ENCODE data around the gene RNF114. TPM values are rescaled to one million over a fixed set of nuclear protein-coding genes. Genes with fewer than 3 reads are reported as not detected.
"Not testable (repeated sequence)": the region's sequence is repeated elsewhere in the genome, so short reads cannot be mapped to it uniquely, and the experiment has no call there.

RNF114 gene
- polyA plus RNA-seq, 1 donor from 2014 or later, result 109 TPM

GRCh38 chr20:49951151-49951550, 15.0 kb downstream of the RNF114 start:
- Histone ChIP-seq H3K27me3 (ENCODE audit: insufficient read depth, low read depth, low read length) (no peaks in the 10 kb centered on the region), H3F3A (ENCODE audit: insufficient read depth, low read length, poor library complexity, severe bottlenecking) (no peaks in the 10 kb centered on the region), H4K20me1 (ENCODE audit: insufficient read depth) (no peaks in the 10 kb centered on the region), H3K79me2 (replicated peaks; ENCODE audit: insufficient read depth, low read length) (no peaks in the 10 kb centered on the region), H3K9ac (ENCODE audit: low read length) (no peak overlapping the region), H3K9me3 (ENCODE audit: low read length) (no peaks in the 10 kb centered on the region), H3K27ac (ENCODE audit: low read length) (no peak overlapping the region), H2AFZ (ENCODE audit: low read depth, low read length) (no peak overlapping the region), H3K9me2 (ENCODE audit: insufficient read depth, low read length) (no peaks in the 10 kb centered on the region), H3K4me2 (ENCODE audit: low read length) (no peak overlapping the region), H3K4me3 (ENCODE audit: low read length) (no peak overlapping the region), H3K36me3 (ENCODE audit: insufficient read depth, low read length) (peaks cover 5% of the 10 kb centered on the region)
- TF ChIP-seq RAD21 (conservative IDR thresholded peaks at IDR 0.05), result no peak
- TF ChIP-seq TAF1 (IDR thresholded peaks at IDR 0.05; ENCODE audit: low read depth), result no peak
- TF ChIP-seq MXI1 (conservative IDR thresholded peaks at IDR 0.05; ENCODE audit: poor library complexity, severe bottlenecking), result no peak
- TF ChIP-seq CTCF (IDR thresholded peaks at IDR 0.05; ENCODE audit: poor library complexity, severe bottlenecking), result no peak
- no peak for TF ChIP-seq EZH2 (IDR thresholded peaks at IDR 0.05; ENCODE audit: borderline replicate concordance, insufficient read depth, low read length, poor library complexity, severe bottlenecking)
- TF ChIP-seq POLR2AphosphoS5 (IDR thresholded peaks at IDR 0.05), result no peak
- TF ChIP-seq SMC3 (conservative IDR thresholded peaks at IDR 0.05; ENCODE audit: poor library complexity), result no peak
- TF ChIP-seq EP300 (conservative IDR thresholded peaks at IDR 0.05; ENCODE audit: poor library complexity, severe bottlenecking), result no peak
- no peak for TF ChIP-seq REST (IDR thresholded peaks at IDR 0.05; ENCODE audit: borderline replicate concordance)

- Histone ChIP-seq H3K9ac (ENCODE audit: low read length) (no peak overlapping the region), H3K79me2 (replicated peaks; ENCODE audit: insufficient read depth, low read length) (no peaks in the 10 kb centered on the region), H2AFZ (ENCODE audit: low read depth, low read length) (no peak overlapping the region), H3K27ac (ENCODE audit: low read length) (no peak overlapping the region), H3K9me2 (ENCODE audit: insufficient read depth, low read length) (no peaks in the 10 kb centered on the region), H3K27me3 (ENCODE audit: insufficient read depth, low read depth, low read length) (no peaks in the 10 kb centered on the region), H3K36me3 (ENCODE audit: insufficient read depth, low read length) (peaks cover 5% of the 10 kb centered on the region), H3K4me3 (ENCODE audit: low read length) (no peak overlapping the region), H4K20me1 (ENCODE audit: insufficient read depth) (no peaks in the 10 kb centered on the region), H3K9me3 (ENCODE audit: low read length) (no peaks in the 10 kb centered on the region), H3F3A (ENCODE audit: insufficient read depth, low read length, poor library complexity, severe bottlenecking) (no peaks in the 10 kb centered on the region), H3K4me2 (ENCODE audit: low read length) (no peak overlapping the region)
- TF ChIP-seq REST (IDR thresholded peaks at IDR 0.05; ENCODE audit: borderline replicate concordance), result no peak
- TF ChIP-seq EZH2 (IDR thresholded peaks at IDR 0.05; ENCODE audit: borderline replicate concordance, insufficient read depth, low read length, poor library complexity, severe bottlenecking), result no peak
- TF ChIP-seq SMC3 (conservative IDR thresholded peaks at IDR 0.05; ENCODE audit: poor library complexity), result no peak
- TF ChIP-seq MXI1 (conservative IDR thresholded peaks at IDR 0.05; ENCODE audit: poor library complexity, severe bottlenecking), result no peak
- no peak for TF ChIP-seq CTCF (IDR thresholded peaks at IDR 0.05; ENCODE audit: poor library complexity, severe bottlenecking)
- no peak for TF ChIP-seq TAF1 (IDR thresholded peaks at IDR 0.05; ENCODE audit: low read depth)
- TF ChIP-seq EP300 (conservative IDR thresholded peaks at IDR 0.05; ENCODE audit: poor library complexity, severe bottlenecking), result no peak
- no peak for TF ChIP-seq RAD21 (conservative IDR thresholded peaks at IDR 0.05)
- TF ChIP-seq POLR2AphosphoS5 (IDR thresholded peaks at IDR 0.05), result no peak
Measured at GRCh38 chr20:49955167-49955566, 19.0 kb downstream of the RNF114 start.

- not testable (repeated sequence) for H3K36me3 ChIP-seq (ENCODE audit: insufficient read depth, low read length); H3K27ac ChIP-seq (ENCODE audit: low read length); H3K79me2 ChIP-seq (replicated peaks; ENCODE audit: insufficient read depth, low read length)
Measured at GRCh38 chr20:49955830-49956396, 19.7 kb downstream of the RNF114 start.

More at GRCh38 chr20:49955830-49956396, 19.7 kb downstream of the RNF114 start:
- not testable (repeated sequence) for H3K4me2 ChIP-seq (ENCODE audit: low read length); H2AFZ ChIP-seq (ENCODE audit: low read depth, low read length); H3K4me3 ChIP-seq (ENCODE audit: low read length); H3K27me3 ChIP-seq (ENCODE audit: insufficient read depth, low read depth, low read length); H3K9me2 ChIP-seq (ENCODE audit: insufficient read depth, low read length); H3K9me3 ChIP-seq (ENCODE audit: low read length); H4K20me1 ChIP-seq (ENCODE audit: insufficient read depth); H3F3A ChIP-seq (ENCODE audit: insufficient read depth, low read length, poor library complexity, severe bottlenecking); H3K9ac ChIP-seq (ENCODE audit: low read length)
